ENCODE results near the gene RNF6. TPM values are rescaled to one million over a fixed set of nuclear protein-coding genes. Genes with fewer than 3 reads are reported as not detected.
A peak's percentile ranks its signal among the peaks of the same experiment; 100 is the strongest.

The RNF6 gene
- total RNA-seq, 1 donor from 2014 or later: 107 TPM

DNA sequence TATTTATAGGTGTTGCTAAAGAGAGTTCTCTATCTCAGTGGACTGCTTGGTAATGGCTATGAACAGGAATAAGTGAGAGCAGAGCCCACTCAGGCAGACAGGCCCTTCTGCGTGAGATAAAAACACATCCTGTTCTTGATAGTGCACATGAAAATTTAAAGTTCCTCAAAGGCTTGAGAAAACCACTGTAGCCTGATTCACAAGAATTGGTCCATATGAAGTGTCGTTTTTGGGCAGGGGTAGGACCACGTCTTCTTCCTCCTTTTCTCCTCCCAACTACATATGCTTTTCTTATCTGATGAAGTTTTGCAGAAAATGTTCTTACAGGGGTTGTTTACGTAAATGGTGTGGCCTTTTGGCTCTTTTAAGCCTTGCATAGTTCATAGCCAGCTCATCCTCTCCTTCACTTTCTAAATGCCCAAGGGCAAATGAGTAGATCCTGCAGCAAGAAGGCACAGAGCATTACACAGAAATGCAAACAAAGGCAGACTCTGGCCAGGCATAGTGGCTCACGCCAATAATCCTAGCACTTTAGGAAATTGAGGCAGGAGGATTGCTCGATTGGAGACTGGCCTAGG is 53.8 kb downstream of the RNF6 start:
- TF ChIP-seq, protein P1, sequence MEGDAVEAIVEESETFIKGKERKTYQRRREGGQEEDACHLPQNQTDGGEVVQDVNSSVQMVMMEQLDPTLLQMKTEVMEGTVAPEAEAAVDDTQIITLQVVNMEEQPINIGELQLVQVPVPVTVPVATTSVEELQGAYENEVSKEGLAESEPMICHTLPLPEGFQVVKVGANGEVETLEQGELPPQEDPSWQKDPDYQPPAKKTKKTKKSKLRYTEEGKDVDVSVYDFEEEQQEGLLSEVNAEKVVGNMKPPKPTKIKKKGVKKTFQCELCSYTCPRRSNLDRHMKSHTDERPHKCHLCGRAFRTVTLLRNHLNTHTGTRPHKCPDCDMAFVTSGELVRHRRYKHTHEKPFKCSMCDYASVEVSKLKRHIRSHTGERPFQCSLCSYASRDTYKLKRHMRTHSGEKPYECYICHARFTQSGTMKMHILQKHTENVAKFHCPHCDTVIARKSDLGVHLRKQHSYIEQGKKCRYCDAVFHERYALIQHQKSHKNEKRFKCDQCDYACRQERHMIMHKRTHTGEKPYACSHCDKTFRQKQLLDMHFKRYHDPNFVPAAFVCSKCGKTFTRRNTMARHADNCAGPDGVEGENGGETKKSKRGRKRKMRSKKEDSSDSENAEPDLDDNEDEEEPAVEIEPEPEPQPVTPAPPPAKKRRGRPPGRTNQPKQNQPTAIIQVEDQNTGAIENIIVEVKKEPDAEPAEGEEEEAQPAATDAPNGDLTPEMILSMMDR (IDR thresholded peaks at IDR 0.05; ENCODE audit: insufficient read depth, low read length, severe bottlenecking): no peak
- no peak for DNase-seq (ENCODE audit: low read depth)
- H3K4me3 ChIP-seq (ENCODE audit: low read depth, low read length): no peak overlapping the region
- FAIRE-seq: peak; percentile 32
- H3K27me3 ChIP-seq (ENCODE audit: control insufficient read depth, insufficient read depth, low read length): no peaks in the 10 kb centered on the region
- no peaks in the 10 kb centered on the region for H3K36me3 ChIP-seq (ENCODE audit: control insufficient read depth, insufficient read depth, low read length)

DNA sequence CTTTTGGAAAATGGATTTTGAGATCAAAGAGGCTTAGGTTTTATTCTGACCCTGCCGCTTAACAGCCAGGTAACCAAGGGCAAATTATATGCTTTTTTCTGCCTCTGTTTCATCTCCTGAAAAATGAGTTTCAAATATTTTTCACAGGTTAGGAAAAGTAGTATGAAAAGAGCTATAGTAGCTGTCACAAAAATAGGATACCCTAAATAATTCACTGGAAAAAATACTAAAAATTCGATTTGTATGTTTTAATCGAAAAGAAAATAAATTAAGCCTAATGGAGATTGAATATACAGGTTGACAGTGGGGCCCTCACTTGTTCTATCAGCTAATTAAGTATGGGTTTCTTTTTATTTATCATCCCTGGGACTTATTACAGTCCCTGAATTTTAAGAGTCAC is 58.3 kb downstream of the RNF6 start:
- DNase-seq (ENCODE audit: low read depth): no peak
- Histone ChIP-seq H3K27me3 (ENCODE audit: control insufficient read depth, insufficient read depth, low read length) (no peaks in the 10 kb centered on the region), H3K4me3 (ENCODE audit: low read depth, low read length) (no peak overlapping the region), H3K36me3 (ENCODE audit: control insufficient read depth, insufficient read depth, low read length) (no peaks in the 10 kb centered on the region)
- TF ChIP-seq, protein P1 (IDR thresholded peaks at IDR 0.05; ENCODE audit: insufficient read depth, low read length, severe bottlenecking): no peak
- FAIRE-seq: no peak

Other genes with a start within 250 kb of the RNF6 start
- gene SHISA2, start 170.3 kb downstream of the RNF6 start, total RNA-seq: 0.51 and 0.53 TPM in 2 replicates
- gene CDK8, start 31.8 kb upstream of the RNF6 start, total RNA-seq: 19.0 and 21.1 TPM in 2 replicates